ENCODE results near the gene KCNJ10.
A peak's percentile ranks its signal among the peaks of the same experiment; 100 is the strongest.

Gene KCNJ10

GRCh38 chr1:160098852-160099561 lies 29.0 kb upstream of the KCNJ10 start:
- DNase-seq, result peak; percentile 94

- DNase-seq, result peak; percentile 82
Observed at GRCh38 chr1:160097911-160098851, 28.2 kb upstream of the KCNJ10 start, which contains the start of gene IGSF8. Gene IGSF8, minus strand, starts transcription at chr1:160098619. Its CDS starts 147 bp downstream, at chr1:160098472.

GRCh38 chr1:160097151-160097910 lies 27.4 kb upstream of the KCNJ10 start:
- DNase-seq, result no peak

- DNase-seq, result no peak
Observed at GRCh38 chr1:160096274-160097116, 26.5 kb upstream of the KCNJ10 start.

- DNase-seq, result no peak
Observed at GRCh38 chr1:160095382-160096105, 25.6 kb upstream of the KCNJ10 start.

- DNase-seq, result no peak
Observed at GRCh38 chr1:160094806-160095205, 24.8 kb upstream of the KCNJ10 start.

- no peak for DNase-seq
Observed at GRCh38 chr1:160094291-160094625, 24.3 kb upstream of the KCNJ10 start.

GRCh38 chr1:160093624-160094290 lies 23.8 kb upstream of the KCNJ10 start:
- DNase-seq, result no peak

GRCh38 chr1:160093069-160093395 lies 23.1 kb upstream of the KCNJ10 start:
- no peak for DNase-seq

- no peak for DNase-seq
Observed at GRCh38 chr1:160092366-160093068, 22.6 kb upstream of the KCNJ10 start.

- DNase-seq, result no peak
Observed at GRCh38 chr1:160091666-160092223, 21.8 kb upstream of the KCNJ10 start.

GRCh38 chr1:160090760-160091159 lies 20.8 kb upstream of the KCNJ10 start:
- no peak for DNase-seq

GRCh38 chr1:160089883-160090282 lies 19.9 kb upstream of the KCNJ10 start:
- no peak for DNase-seq

GRCh38 chr1:160087118-160087662 lies 17.2 kb upstream of the KCNJ10 start:
- DNase-seq, result no peak

- DNase-seq, result no peak
Observed at GRCh38 chr1:160086456-160086892, 16.5 kb upstream of the KCNJ10 start.

- peak; percentile 69 for DNase-seq
Observed at GRCh38 chr1:160085686-160086455, 15.9 kb upstream of the KCNJ10 start.

- no peak for DNase-seq
Observed at GRCh38 chr1:160084771-160085321, 14.9 kb upstream of the KCNJ10 start.

Measured in fibroblast of skin of scalp (primary cell).